AG04450 (cell line): Measurements from ENCODE around the gene COX11. TPM values are rescaled to one million over a fixed set of nuclear protein-coding genes. Genes with fewer than 3 reads are reported as not detected.

Experiments used
- CTCF ChIA-PET: fragments of 300-600, 350-600 bp; formaldehyde crosslinking; extraction: SDS; loops from one replicate; lab custom pipeline; 2022; ENCODE audit warnings: antibody characterized with exemption, inconsistent platforms; lab: Charles Lee
- POLR2A ChIA-PET: fragments of 350-600 bp; formaldehyde crosslinking; extraction: SDS; loops from one replicate; lab custom pipeline; 2021; ENCODE audit warnings: antibody characterized with exemption, inconsistent platforms; lab: Yijun Ruan, JAX
- DNase-seq: peaks from one replicate; pipeline ENCODE4 v3.0.0-alpha.2; 2011; ENCODE audit warnings: low read depth, low spot score
- H3K27ac ChIP-seq: one replicate; pipeline ENCODE4 v1.5.1; 2012; ENCODE audit warnings: low read depth, low read length, control low read depth
- H3K27me3 ChIP-seq: one replicate; pipeline ENCODE4 v1.6.0; 2012; ENCODE audit warnings: low read length; ENCODE audit not compliant: control insufficient read depth, insufficient read depth
- H3K4me3 ChIP-seq: 2 replicates; pipeline ENCODE4 v1.5.1; 2011; ENCODE audit warnings: mild to moderate bottlenecking, low read depth, low read length, control low read depth
- H3K9me3 ChIP-seq: 2 replicates; pipeline ENCODE4 v1.5.1; 2012; ENCODE audit warnings: low read length; ENCODE audit not compliant: control insufficient read depth, insufficient read depth
- CTCF ChIP-seq: IDR thresholded peaks from 2 replicates; pipeline ENCODE4 v1.5.1; 2011; ENCODE audit warnings: low read depth, low read length, control low read depth, inconsistent platforms
- polyA plus RNA-seq: library from polyadenylated mRNA; depleted of rRNA; stranded (reverse); fragments of >200 nt; gene quantifications from 2 replicates; pipeline ENCODE4 v1.2.3, GENCODE V29; 2011

COX11 gene
- polyA plus RNA-seq, 1 experiment = 31.5 TPM

GRCh38 chr17:54983260-54983659 is 14.8 kb upstream of the COX11 start:
- DNase-seq = no peak
- no peak for TF ChIP-seq CTCF
- CTCF ChIA-PET = interaction anchor here (1.6 kb wide), 1 partner anchor 10 kb away, joined by 7 read pairs; no protein-coding TSS in a partner anchor
- H3K9me3 ChIP-seq = no peaks in the 10 kb centered on the region
- H3K27ac ChIP-seq = no peak overlapping the region
- H3K27me3 ChIP-seq = no peaks in the 10 kb centered on the region
- no peak overlapping the region for H3K4me3 ChIP-seq
- POLR2A ChIA-PET = no interaction called here

- CTCF ChIA-PET = interaction anchor here (1.1 to 1.6 kb wide), 2 partner anchors 9 to 11 kb away, joined by 3 to 7 read pairs; no protein-coding TSS in a partner anchor
These were observed 13.9 kb upstream of the COX11 start for GRCh38 chr17:54982399-54982798.

GRCh38 chr17:54980375-54980774 is 11.9 kb upstream of the COX11 start:
- no peak for DNase-seq
- Histone ChIP-seq H3K9me3 (no peaks in the 10 kb centered on the region), H3K4me3 (no peak overlapping the region), H3K27me3 (no peaks in the 10 kb centered on the region), H3K27ac (no peak overlapping the region)
- no peak for TF ChIP-seq CTCF
- CTCF ChIA-PET = interaction anchor here (1.5 to 4.5 kb wide), 3 partner anchors 11 to 316 kb away, joined by 4 to 37 read pairs (median 6); no protein-coding TSS in a partner anchor
- POLR2A ChIA-PET = no interaction called here

More at GRCh38 chr17:54982399-54982798, 13.9 kb upstream of the COX11 start:
- POLR2A ChIA-PET = no interaction called here
- Histone ChIP-seq H3K27ac (no peak overlapping the region), H3K4me3 (no peak overlapping the region), H3K9me3 (no peaks in the 10 kb centered on the region), H3K27me3 (no peaks in the 10 kb centered on the region)
- DNase-seq = no peak
- no peak for TF ChIP-seq CTCF

GRCh38 chr17:54979657-54980056 is 11.2 kb upstream of the COX11 start:
- Histone ChIP-seq H3K4me3 (no peak overlapping the region), H3K27me3 (no peaks in the 10 kb centered on the region), H3K27ac (no peak overlapping the region), H3K9me3 (no peaks in the 10 kb centered on the region)
- POLR2A ChIA-PET = no interaction called here
- TF ChIP-seq CTCF = no peak
- DNase-seq = no peak
- CTCF ChIA-PET = interaction anchor here (1.5 to 4.5 kb wide), 3 partner anchors 10 to 317 kb away, joined by 4 to 37 read pairs (median 6); no protein-coding TSS in a partner anchor

GRCh38 chr17:54977744-54978143 is 9.3 kb upstream of the COX11 start:
- TF ChIP-seq CTCF = no peak
- Histone ChIP-seq H3K9me3 (no peaks in the 10 kb centered on the region), H3K4me3 (no peak overlapping the region), H3K27me3 (no peaks in the 10 kb centered on the region), H3K27ac (no peak overlapping the region)
- no peak for DNase-seq
- ChIA-PET POLR2A (no interaction called here), CTCF (interaction anchor here (4.5 kb wide), 1 partner anchor 15 kb away, joined by 37 read pairs; no protein-coding TSS in a partner anchor)
